Endothelial cell of umbilical vein (primary cell): Measurements from ENCODE around the gene PDCD11. TPM values are rescaled to one million over a fixed set of nuclear protein-coding genes. Genes with fewer than 3 reads are reported as not detected.
"Not testable (repeated sequence)": the region's sequence is repeated elsewhere in the genome, so short reads cannot be mapped to it uniquely, and the experiment has no call there.

Source experiments
- BruUV-seq: library from RNA; stranded (reverse); fragments of 400-500 nt; replicated peaks from 2 replicates; lab custom pipeline; 2021; lab: Mats Ljungman, UMichigan
- CTCF ChIA-PET: fragments of 300-600, 350-600 bp; sonication (Branson Sonifier 250); formaldehyde crosslinking; loops from one replicate; lab custom pipeline; 2021; ENCODE audit warnings: antibody characterized with exemption, inconsistent platforms; lab: Charles Lee
- POLR2A ChIA-PET: fragments of 300-600, 350-600 bp; sonication (Branson Sonifier 250); formaldehyde crosslinking; loops from one replicate; lab custom pipeline; 2021; ENCODE audit warnings: antibody characterized with exemption, inconsistent platforms; lab: Charles Lee
- DNase-seq: peaks from one replicate; pipeline ENCODE4 v3.0.0-alpha.2; 2011; ENCODE audit warnings: low read depth, low spot score
- FAIRE-seq: peaks from 2 replicates; lab custom pipeline; 2011; peaks lifted over from hg19 to GRCh38; lab: Jason Lieb, UNC
- H2AFZ ChIP-seq: 2 replicates; pipeline ENCODE4 v1.6.0; 2012; ENCODE audit warnings: low read depth, low read length, control low read depth, inconsistent platforms
- H3K27ac ChIP-seq: 2 replicates; pipeline ENCODE4 v1.5.1; 2011; ENCODE audit warnings: low read depth, mild to moderate bottlenecking, control low read depth, low read length, moderate library complexity; ENCODE audit not compliant: insufficient read depth
- H3K27me3 ChIP-seq, 2 experiments: 2 replicates each; pipeline versions ENCODE4 v1.6.0 to v1.6.1; 2011; ENCODE audit warnings: low read length in 2 of 2, mixed read lengths in 1 of 2; ENCODE audit not compliant: control insufficient read depth in 2 of 2, insufficient read depth in 2 of 2
- H3K36me3 ChIP-seq, 2 experiments: 2 replicates in 1 of 2; 3 replicates in 1 of 2; pipeline ENCODE4 v1.5.1; 2011; ENCODE audit warnings: low read length in 2 of 2, mild to moderate bottlenecking in 1 of 2, moderate library complexity in 1 of 2; ENCODE audit not compliant: control insufficient read depth in 2 of 2, insufficient read depth in 2 of 2; ENCODE audit errors: extremely low read depth in 1 of 2
- H3K4me1 ChIP-seq: 3 replicates; pipeline ENCODE4 v1.5.1; 2011; ENCODE audit warnings: mild to moderate bottlenecking, low read length; ENCODE audit not compliant: control insufficient read depth, insufficient read depth; ENCODE audit errors: extremely low read depth
- H3K4me2 ChIP-seq: 2 replicates; pipeline ENCODE4 v1.6.1; 2011; ENCODE audit warnings: low read length, control low read depth, mixed read lengths; ENCODE audit not compliant: insufficient read depth
- H3K4me3 ChIP-seq, 3 experiments: fragments of 200-600 bp in 1 of 3; sonication (generic), shearing (Covaris generic) in 1 of 3; replicated peaks in 1 of 3; 2 replicates each; pipeline ENCODE4 v1.5.1; 2011 to 2016; ENCODE audit warnings: control low read depth in 3 of 3, low read length in 3 of 3, mild to moderate bottlenecking in 2 of 3, inconsistent platforms in 1 of 3, low read depth in 1 of 3, moderate library complexity in 1 of 3; ENCODE audit not compliant: insufficient read depth in 1 of 3
- H3K79me2 ChIP-seq: 2 replicates; pipeline ENCODE4 v1.6.0; 2012; ENCODE audit warnings: low read length, inconsistent platforms; ENCODE audit not compliant: control insufficient read depth, insufficient read depth
- H3K9ac ChIP-seq: replicated peaks from 2 replicates; pipeline ENCODE3; 2011; ENCODE audit warnings: low read length, control low read depth; ENCODE audit not compliant: insufficient read depth; ENCODE audit errors: extremely low read depth
- H3K9me1 ChIP-seq: replicated peaks from 3 replicates; pipeline ENCODE4 v1.6.0; 2011; ENCODE audit warnings: mild to moderate bottlenecking, low read length; ENCODE audit not compliant: control insufficient read depth, insufficient read depth; ENCODE audit errors: extremely low read depth
- H3K9me3 ChIP-seq: replicated peaks from 2 replicates; pipeline ENCODE4 v1.5.1; 2012; ENCODE audit warnings: low read length, inconsistent platforms; ENCODE audit not compliant: control insufficient read depth, insufficient read depth
- H4K20me1 ChIP-seq: replicated peaks from 2 replicates; pipeline ENCODE3; 2011; ENCODE audit warnings: mild to moderate bottlenecking, low read length; ENCODE audit not compliant: control insufficient read depth, insufficient read depth; ENCODE audit errors: extremely low read depth
- CTCF ChIP-seq, 2 donors: IDR thresholded peaks; 1 replicate in 1 of 2; 2 replicates in 1 of 2; pipeline ENCODE4 v1.5.1; 2011; ENCODE audit warnings: low read length in 2 of 2, mild to moderate bottlenecking in 2 of 2, moderate library complexity in 2 of 2, control low read depth in 1 of 2, inconsistent platforms in 1 of 2, low read depth in 1 of 2; ENCODE audit not compliant: insufficient read depth in 1 of 2; ENCODE audit errors: extremely low read depth in 1 of 2
- GATA2 ChIP-seq: IDR thresholded peaks from 2 replicates; pipeline ENCODE4 v1.7.0; 2011; ENCODE audit warnings: low read depth, mild to moderate bottlenecking, moderate library complexity, mixed read lengths, low read length; ENCODE audit not compliant: insufficient read length, insufficient read depth
- JUN ChIP-seq: IDR thresholded peaks from 2 replicates; pipeline ENCODE4 v1.6.1; 2011; ENCODE audit warnings: borderline replicate concordance, low read depth; ENCODE audit not compliant: insufficient read length, insufficient read depth
- MAX ChIP-seq: IDR thresholded peaks from 2 replicates; pipeline ENCODE4 v1.6.1; 2011; ENCODE audit not compliant: insufficient read depth, insufficient read length
- MYC ChIP-seq: IDR thresholded peaks from one replicate; pipeline ENCODE4 v1.6.1; 2011; ENCODE audit warnings: mild to moderate bottlenecking, low read depth, low read length
- POLR2A ChIP-seq: IDR thresholded peaks from 2 replicates; pipeline ENCODE4 v1.6.1; 2012; ENCODE audit warnings: low read depth, mild to moderate bottlenecking, control low read depth, low read length
- POLR2AphosphoS5 ChIP-seq: IDR thresholded peaks from 2 replicates; pipeline ENCODE4 v1.6.1; 2012; ENCODE audit warnings: low read depth, mild to moderate bottlenecking, control low read depth, low read length, moderate library complexity; ENCODE audit not compliant: insufficient read depth
- dilution Hi-C: fragments of 300-500 bp; cut with MboI; formaldehyde crosslinking; loops from one replicate; pipeline ENCODE4 v1.15.0; 2019; ENCODE audit warnings: low sequenced_read_pairs; ENCODE audit not compliant: extremely low pct_ligation_motif_present
- intact Hi-C: fragments of 100-400 bp; cut with micrococcal nuclease; formaldehyde crosslinking; loops from one replicate; pipeline ENCODE4 v1.10.0; 2022
- polyA plus RNA-seq, 4 experiments: library from polyadenylated mRNA; depleted of rRNA in 3 of 4; stranded (reverse) in 3 of 4; unstranded in 1 of 4; fragments of >200 nt; gene quantifications; 2 replicates each; pipeline versions ENCODE4 v1.2.1 to v1.2.3, GENCODE V29; 2011 to 2012; ENCODE audit warnings: missing spikeins in 1 of 4
- total RNA-seq: library from RNA; stranded (reverse); gene quantifications from 2 replicates; pipeline ENCODE4 v1.2.3, GENCODE V29; 2021

Gene PDCD11
- total and polyA plus RNA-seq, 2 donors (not counting 3 experiments of a cell fraction or from before 2014, with no cell fraction given): 12.6 to 52.7 TPM

DNA sequence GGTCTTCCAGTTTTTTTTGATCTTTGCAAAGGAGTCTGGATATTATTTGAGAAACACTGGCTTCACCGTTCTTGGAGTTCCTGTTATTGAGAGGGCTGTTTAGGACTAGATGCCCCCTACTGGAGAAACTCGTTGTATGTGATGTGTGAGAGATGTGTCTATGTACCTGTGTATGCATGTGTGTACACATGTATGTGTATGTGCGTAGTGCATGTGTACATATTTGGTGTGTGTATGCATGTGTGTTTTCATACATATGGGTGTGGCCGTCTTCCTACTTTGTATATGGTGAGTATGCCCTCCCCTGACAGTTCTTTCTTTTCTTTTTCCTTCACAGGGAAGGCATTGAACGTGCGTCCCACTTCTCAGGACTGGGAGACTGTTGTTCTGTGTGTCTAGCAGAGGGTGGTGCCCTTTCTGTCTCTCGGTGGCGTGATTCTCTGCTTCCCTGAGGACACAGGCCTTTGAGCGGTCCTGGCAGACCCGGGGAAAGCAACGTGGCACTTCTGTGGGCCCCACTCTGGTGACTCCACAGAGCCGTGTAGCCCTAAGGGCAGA is 85.6 kb downstream of the PDCD11 start:
- dilution Hi-C loops: no loop called here
- H3K4me2 ChIP-seq: no peak overlapping the region
- no peaks in the 10 kb centered on the region for H3K79me2 ChIP-seq
- H4K20me1 ChIP-seq: no peaks in the 10 kb centered on the region
- H3K9me1 ChIP-seq: no peaks in the 10 kb centered on the region
- H3K27me3 ChIP-seq: no peaks in the 10 kb centered on the region
- FAIRE-seq (peak; percentile 88), DNase-seq (peak; percentile 72)
- no peak overlapping the region for H3K4me3 ChIP-seq
- no peaks in the 10 kb centered on the region for H3K36me3 ChIP-seq
- ChIA-PET CTCF (interaction anchor here (0.9 to 2.4 kb wide), 6 partner anchors 8 to 66 kb away, joined by 3 to 21 read pairs (median 8); no protein-coding TSS in a partner anchor), POLR2A (no interaction called here)
- H3K27ac ChIP-seq: no peak overlapping the region
- H3K4me1 ChIP-seq: no peaks in the 10 kb centered on the region
- no peaks in the 10 kb centered on the region for H3K9me3 ChIP-seq
- intact Hi-C loops: loop anchor here (2.0 to 5.0 kb wide), 3 partner anchors 31 to 110 kb away; no protein-coding TSS in a partner anchor
- no peak overlapping the region for H3K9ac ChIP-seq
- TF ChIP-seq MYC (no peak), JUN (no peak), POLR2AphosphoS5 (no peak), GATA2 (no peak), CTCF (IDR thresholded peaks at IDR 0.05; ENCODE audit: extremely low read depth in 1 of 2, insufficient read depth in 1 of 2, low read depth in 1 of 2, low read length in 2 of 2) (peak; percentile 49 to 69), POLR2A (no peak), MAX (no peak)
- BruUV-seq: no TSS peak
- H2AFZ ChIP-seq: no peak overlapping the region

GRCh38 chr10:103486635-103487409 is 90.4 kb downstream of the PDCD11 start:
- H3K9me1 ChIP-seq, H3K9me3 ChIP-seq, dilution Hi-C loops, H4K20me1 ChIP-seq, H3K4me2 ChIP-seq, H3K9ac ChIP-seq, FAIRE-seq, H3K4me1 ChIP-seq, DNase-seq, H3K27me3 ChIP-seq, BruUV-seq, H2AFZ ChIP-seq, POLR2A ChIA-PET, H3K4me3 ChIP-seq, H3K27ac ChIP-seq, H3K36me3 ChIP-seq, H3K79me2 ChIP-seq: not testable (repeated sequence)
- intact Hi-C loops: loop anchor here (1.0 to 5.0 kb wide), 2 partner anchors 55 to 240 kb away; partner anchors contain the start of gene RPEL1
- CTCF ChIA-PET: interaction anchor here (0.9 to 3.7 kb wide), 8 partner anchors 8 to 199 kb away, joined by 3 to 45 read pairs (median 6); no protein-coding TSS in a partner anchor
